B cell (primary cell): ENCODE results near the gene DAB1. TPM values are rescaled to one million over a fixed set of nuclear protein-coding genes. Genes with fewer than 3 reads are reported as not detected.

ENCODE experiments used
- ATAC-seq: fragments of 200-7000 bp; cut with Tn5 transposase; one replicate; pipeline ENCODE4 v1.10.0; 2021; ENCODE audit warnings: low read depth, mild to moderate bottlenecking, moderate number of reproducible peaks, moderate library complexity
- CTCF ChIA-PET: fragments of 350-600 bp; sonication (Branson Sonifier 250); formaldehyde crosslinking; loops from one replicate; lab custom pipeline; 2021; ENCODE audit warnings: antibody characterized with exemption, inconsistent platforms; lab: Charles Lee
- POLR2A ChIA-PET: fragments of 350-600 bp; sonication (Branson Sonifier 250); formaldehyde crosslinking; loops from one replicate; lab custom pipeline; 2021; ENCODE audit warnings: antibody characterized with exemption; lab: Charles Lee
- DNase-seq: peaks from one replicate; pipeline ENCODE4 v3.0.0; 2013
- H2AFZ ChIP-seq: 2 replicates; pipeline ENCODE4 v1.6.1; 2012; ENCODE audit warnings: mild to moderate bottlenecking, low read depth, low read length; ENCODE audit not compliant: insufficient read depth, poor library complexity, severe bottlenecking
- H3K27ac ChIP-seq, 2 donors: 1 replicate in 1 of 2; 2 replicates in 1 of 2; pipeline ENCODE4 v1.5.1; 2012 to 2013; ENCODE audit warnings: low read length in 2 of 2, mild to moderate bottlenecking in 2 of 2, moderate library complexity in 1 of 2
- H3K27me3 ChIP-seq, 4 experiments: fragments of 200-600 bp in 1 of 4; sonication (generic) in 1 of 4; replicated peaks in 1 of 4; 1 replicate in 2 of 4; 2 replicates in 2 of 4; pipeline versions ENCODE4 v1.6.1 to v1.7.0; 2013 to 2016; ENCODE audit warnings: low read length in 3 of 4, mild to moderate bottlenecking in 2 of 4, mixed read lengths in 1 of 4, moderate library complexity in 1 of 4; ENCODE audit not compliant: insufficient read depth in 4 of 4, control insufficient read depth in 3 of 4; ENCODE audit errors: control extremely low read depth in 1 of 4
- H3K36me3 ChIP-seq, 2 experiments: replicated peaks in 1 of 2; 1 replicate in 1 of 2; 2 replicates in 1 of 2; pipeline versions ENCODE4 v1.6.1 to v1.7.1; 2013; ENCODE audit warnings: low read length in 1 of 2; ENCODE audit not compliant: insufficient read depth in 2 of 2, control insufficient read depth in 1 of 2; ENCODE audit errors: control extremely low read depth in 1 of 2, extremely low read depth in 1 of 2
- H3K4me1 ChIP-seq, 2 donors: fragments of 200-600 bp in 1 of 2; sonication (generic) in 1 of 2; 1 replicate in 1 of 2; 2 replicates in 1 of 2; pipeline versions ENCODE4 v1.5.1 to v1.6.1; 2013 to 2017; ENCODE audit warnings: low read length in 2 of 2; ENCODE audit not compliant: control insufficient read depth in 2 of 2, insufficient read depth in 2 of 2
- H3K4me2 ChIP-seq: replicated peaks from 2 replicates; pipeline ENCODE3; 2012; ENCODE audit warnings: mild to moderate bottlenecking, low read depth, low read length; ENCODE audit not compliant: poor library complexity, severe bottlenecking
- H3K4me3 ChIP-seq, 5 experiments: fragments of 200-600 bp in 1 of 5; sonication (generic) in 1 of 5; 1 replicate in 3 of 5; 2 replicates in 2 of 5; pipeline versions ENCODE4 v1.5.1 to v1.7.0; 2011 to 2016; ENCODE audit warnings: low read length in 4 of 5, mild to moderate bottlenecking in 4 of 5, low read depth in 2 of 5, control low read depth in 1 of 5, moderate library complexity in 1 of 5; ENCODE audit not compliant: insufficient read depth in 1 of 5; ENCODE audit errors: control extremely low read depth in 1 of 5, extremely low read depth in 1 of 5
- H3K79me2 ChIP-seq: fragments of 200-600 bp; sonication (generic); one replicate; pipeline ENCODE4 v1.6.0; 2016; ENCODE audit warnings: low read length; ENCODE audit not compliant: control insufficient read depth, insufficient read depth
- H3K9ac ChIP-seq: fragments of 200-600 bp; sonication (generic); 2 replicates; pipeline ENCODE4 v1.6.1; 2017; ENCODE audit warnings: mild to moderate bottlenecking, low read length, moderate library complexity
- H3K9me3 ChIP-seq, 3 donors: one replicate each; pipeline versions ENCODE4 v1.6.1 to v1.7.1; 2013; ENCODE audit warnings: low read length in 2 of 3; ENCODE audit not compliant: control insufficient read depth in 2 of 3, insufficient read depth in 1 of 3; ENCODE audit errors: control extremely low read depth in 1 of 3
- H4K20me1 ChIP-seq: 2 replicates; pipeline ENCODE4 v1.6.0; 2012; ENCODE audit warnings: mild to moderate bottlenecking, low read length; ENCODE audit not compliant: insufficient read depth, control insufficient read depth, poor library complexity, severe bottlenecking
- H3K27ac Mint-ChIP-seq: one replicate; pipeline ENCODE4 v1.8.0; 2021; ENCODE audit warnings: mixed read lengths
- H3K27me3 Mint-ChIP-seq: one replicate; pipeline ENCODE4 v1.8.0; 2021; ENCODE audit warnings: mixed read lengths
- H3K4me1 Mint-ChIP-seq: one replicate; pipeline ENCODE4 v1.8.0; 2021; ENCODE audit warnings: mixed read lengths
- H3K4me3 Mint-ChIP-seq: one replicate; pipeline ENCODE4 v1.8.0; 2021; ENCODE audit warnings: mixed read lengths
- H3K9me3 Mint-ChIP-seq: one replicate; pipeline ENCODE4 v1.8.0; 2022; ENCODE audit warnings: mixed read lengths; ENCODE audit not compliant: insufficient read depth
- EZH2 ChIP-seq: IDR thresholded peaks from 2 replicates; pipeline ENCODE4 v1.6.1; 2012; ENCODE audit warnings: borderline replicate concordance, low read depth, mild to moderate bottlenecking, moderate library complexity, low read length; ENCODE audit not compliant: insufficient read depth, poor library complexity, severe bottlenecking
- WGBS: methylation state at CpG from one replicate; pipeline ENCODE4 v1.1.5; 2013; ENCODE audit warnings: missing lambda C conversion rate; ENCODE audit not compliant: insufficient coverage; 5-methylcytosine and 5-hydroxymethylcytosine counted together
- intact Hi-C: fragments of 100-400 bp; cut with micrococcal nuclease; formaldehyde crosslinking; loops from one replicate; pipeline ENCODE4 v1.10.0; 2022
- polyA plus RNA-seq: library from polyadenylated mRNA; depleted of rRNA; stranded (reverse); fragments of >200 nt; gene quantifications from 2 replicates; pipeline ENCODE4 v1.2.3, GENCODE V29; 2012
- total RNA-seq, 2 donors: library from RNA; stranded (reverse); fragments of 120-200 nt in 1 of 2; gene quantifications; 1 replicate in 1 of 2; 2 replicates in 1 of 2; pipeline versions ENCODE4 v1.2.3 to v1.2.4, GENCODE V29; 2013 to 2022
- TF ChIP-seq, protein P1 (sequence below): fragments of 200-600 bp; IDR thresholded peaks from one replicate; pipeline ENCODE4 v1.8.0; 2022; ENCODE audit warnings: antibody characterized with exemption, mild to moderate bottlenecking

Gene DAB1
- total and polyA plus RNA-seq, 2 donors (not counting 1 experiment from before 2014, with no cell fraction given): not detected

DNA sequence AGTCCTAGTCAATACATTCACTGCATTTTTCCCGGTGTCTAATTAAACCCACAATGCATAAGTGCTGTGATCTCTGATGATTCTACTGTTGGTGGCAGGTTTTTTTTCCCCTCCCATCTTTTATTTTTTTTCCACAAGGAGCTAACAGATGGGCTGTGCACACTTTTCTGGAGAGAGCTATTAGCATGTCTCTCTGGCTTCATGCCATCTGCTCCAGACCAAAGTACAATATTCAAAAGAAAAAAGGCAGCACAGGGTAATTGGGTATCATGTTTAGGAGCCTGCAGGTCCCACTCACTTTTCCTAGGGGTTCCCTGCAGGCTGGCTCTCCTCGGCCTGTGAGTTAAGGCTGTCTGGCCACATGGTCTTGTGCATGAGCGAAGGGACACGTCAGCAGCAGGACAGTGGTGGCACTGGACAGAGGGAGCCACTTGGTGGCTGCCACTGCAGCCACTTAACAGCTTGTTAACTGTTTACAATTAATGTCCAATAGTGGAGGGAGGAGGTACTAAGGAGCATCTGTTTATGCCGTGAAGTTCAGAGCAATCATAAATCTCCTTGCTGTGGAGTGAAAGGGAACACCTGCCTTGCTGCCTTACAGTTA is 404.5 kb downstream of the DAB1 start:
- POLR2A ChIA-PET: no interaction called here
- Mint-ChIP-seq H3K4me3 (no peak overlapping the region), H3K9me3 (no peaks in the 10 kb centered on the region), H3K27me3 (peaks cover 10% of the 10 kb centered on the region), H3K4me1 (no peaks in the 10 kb centered on the region), H3K27ac (no peak overlapping the region)
- CTCF ChIA-PET: no interaction called here
- WGBS: 83% methylated on average over 4 of the region's 5 CpGs
- H3K79me2 ChIP-seq: no peaks in the 10 kb centered on the region
- no peaks in the 10 kb centered on the region for H3K9me3 ChIP-seq
- no peaks in the 10 kb centered on the region for H3K4me1 ChIP-seq
- no peak overlapping the region for H3K27ac ChIP-seq
- H3K4me3 ChIP-seq: no peak overlapping the region
- TF ChIP-seq, protein P1, sequence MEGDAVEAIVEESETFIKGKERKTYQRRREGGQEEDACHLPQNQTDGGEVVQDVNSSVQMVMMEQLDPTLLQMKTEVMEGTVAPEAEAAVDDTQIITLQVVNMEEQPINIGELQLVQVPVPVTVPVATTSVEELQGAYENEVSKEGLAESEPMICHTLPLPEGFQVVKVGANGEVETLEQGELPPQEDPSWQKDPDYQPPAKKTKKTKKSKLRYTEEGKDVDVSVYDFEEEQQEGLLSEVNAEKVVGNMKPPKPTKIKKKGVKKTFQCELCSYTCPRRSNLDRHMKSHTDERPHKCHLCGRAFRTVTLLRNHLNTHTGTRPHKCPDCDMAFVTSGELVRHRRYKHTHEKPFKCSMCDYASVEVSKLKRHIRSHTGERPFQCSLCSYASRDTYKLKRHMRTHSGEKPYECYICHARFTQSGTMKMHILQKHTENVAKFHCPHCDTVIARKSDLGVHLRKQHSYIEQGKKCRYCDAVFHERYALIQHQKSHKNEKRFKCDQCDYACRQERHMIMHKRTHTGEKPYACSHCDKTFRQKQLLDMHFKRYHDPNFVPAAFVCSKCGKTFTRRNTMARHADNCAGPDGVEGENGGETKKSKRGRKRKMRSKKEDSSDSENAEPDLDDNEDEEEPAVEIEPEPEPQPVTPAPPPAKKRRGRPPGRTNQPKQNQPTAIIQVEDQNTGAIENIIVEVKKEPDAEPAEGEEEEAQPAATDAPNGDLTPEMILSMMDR: no peak
- TF ChIP-seq EZH2: no peak
- intact Hi-C loops: no loop called here
- no peaks in the 10 kb centered on the region for H3K27me3 ChIP-seq
- H4K20me1 ChIP-seq: no peaks in the 10 kb centered on the region
- DNase-seq (no peak), ATAC-seq (no peak)
- H3K4me2 ChIP-seq: no peak overlapping the region
- H2AFZ ChIP-seq: no peak overlapping the region
- no peak overlapping the region for H3K9ac ChIP-seq
- H3K36me3 ChIP-seq: no peaks in the 10 kb centered on the region

DNA sequence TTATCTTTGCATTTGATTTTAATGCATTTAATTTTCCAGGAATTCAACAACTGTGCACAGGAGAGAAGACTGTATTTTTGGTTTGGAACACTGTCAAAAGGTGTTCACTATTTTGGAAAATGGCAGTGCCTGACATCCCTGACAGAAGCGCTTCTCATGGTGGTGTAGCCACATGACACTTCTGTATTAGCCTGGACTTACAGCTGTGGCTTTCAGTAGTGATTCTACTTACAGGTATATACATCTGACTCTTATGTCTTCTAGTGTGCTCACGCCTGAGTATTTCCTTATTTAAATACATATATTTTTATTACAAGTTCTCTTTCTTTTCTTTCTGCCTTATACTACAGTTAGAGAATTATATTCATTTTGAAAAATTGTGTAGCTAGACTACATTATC is 405.7 kb downstream of the DAB1 start:
- H3K4me1 ChIP-seq: no peaks in the 10 kb centered on the region
- H3K4me2 ChIP-seq: no peak overlapping the region
- no peaks in the 10 kb centered on the region for H3K9me3 Mint-ChIP-seq
- H3K27me3 Mint-ChIP-seq: peaks cover 6% of the 10 kb centered on the region
- 83% methylated on average over 1 of the region's 2 CpGs for WGBS
- no peaks in the 10 kb centered on the region for H3K4me1 Mint-ChIP-seq
- H3K9me3 ChIP-seq: no peaks in the 10 kb centered on the region
- H3K27ac Mint-ChIP-seq: no peak overlapping the region
- no peak overlapping the region for H3K9ac ChIP-seq
- CTCF ChIA-PET: no interaction called here
- H2AFZ ChIP-seq: no peak overlapping the region
- H3K36me3 ChIP-seq: no peaks in the 10 kb centered on the region
- H3K79me2 ChIP-seq: no peaks in the 10 kb centered on the region
- intact Hi-C loops: no loop called here
- H4K20me1 ChIP-seq: no peaks in the 10 kb centered on the region
- H3K27me3 ChIP-seq: no peaks in the 10 kb centered on the region
- no peak for ATAC-seq
- TF ChIP-seq, protein P1: no peak
- TF ChIP-seq EZH2: no peak
- POLR2A ChIA-PET: no interaction called here
- H3K27ac ChIP-seq: no peak overlapping the region
- DNase-seq: no peak
- no peak overlapping the region for H3K4me3 Mint-ChIP-seq
- no peak overlapping the region for H3K4me3 ChIP-seq
